ENCODE results near the gene DNAH14.
A peak's percentile ranks its signal among the peaks of the same experiment; 100 is the strongest.
"Not testable (repeated sequence)": the region's sequence is repeated elsewhere in the genome, so short reads cannot be mapped to it uniquely, and the experiment has no call there.

The DNAH14 gene

DNA sequence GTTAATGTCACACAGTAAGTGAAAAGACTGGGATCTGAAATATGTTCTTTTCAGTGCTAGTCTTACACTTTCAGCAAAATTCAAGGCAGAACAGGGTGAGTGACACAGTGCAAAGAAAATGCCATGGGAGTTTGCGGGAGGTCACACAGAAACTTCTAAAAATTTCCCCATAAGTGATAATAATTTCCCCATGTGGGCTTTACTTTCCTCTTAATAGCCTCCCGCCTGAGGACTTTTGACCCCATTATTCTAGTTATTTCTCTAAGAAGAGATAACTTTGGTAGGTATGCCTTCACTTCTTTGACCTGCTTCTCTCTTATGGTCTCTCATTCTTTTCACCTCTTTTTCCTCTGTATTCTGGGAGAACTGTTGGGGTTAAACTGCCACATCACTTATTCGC lies 8.1 kb upstream of the DNAH14 start:
- Histone ChIP-seq H3K9me3 (ENCODE audit: control extremely low read depth in 1 of 5, control insufficient read depth in 4 of 5, insufficient read depth in 2 of 5, low read depth in 1 of 5, low read length in 4 of 5) (no peaks in the 10 kb centered on the region), H3K4me1 (ENCODE audit: control extremely low read depth in 1 of 4, control insufficient read depth in 4 of 4, insufficient read depth in 4 of 4, low read length in 3 of 4) (no peaks in the 10 kb centered on the region), H3K27me3 (replicated peaks in 2 of 5; ENCODE audit: control insufficient read depth in 4 of 5, insufficient read depth in 5 of 5, low read length in 4 of 5) (no peaks in the 10 kb centered on the region), H3K36me3 (ENCODE audit: control insufficient read depth in 4 of 4, insufficient read depth in 4 of 4, low read length in 3 of 4) (no peaks in the 10 kb centered on the region), H3K4me3 (ENCODE audit: control insufficient read depth in 1 of 7, extremely low read depth in 1 of 7, insufficient read depth in 4 of 7, low read depth in 2 of 7, low read length in 6 of 7) (no peak overlapping the region), H3K27ac (ENCODE audit: insufficient read depth in 1 of 2, low read depth in 1 of 2, low read length in 2 of 2, poor library complexity in 1 of 2, severe bottlenecking in 2 of 2) (no peak overlapping the region)
- 100% methylated on average over 1 of the region's 3 CpGs for WGBS (ENCODE audit: insufficient coverage)
- no peak for DNase-seq
- POLR2A ChIA-PET, result no interaction called here
- CTCF ChIA-PET, result interaction anchor here (2.2 kb wide), 1 partner anchor 13 kb away, joined by 9 read pairs; no protein-coding TSS in a partner anchor

DNA sequence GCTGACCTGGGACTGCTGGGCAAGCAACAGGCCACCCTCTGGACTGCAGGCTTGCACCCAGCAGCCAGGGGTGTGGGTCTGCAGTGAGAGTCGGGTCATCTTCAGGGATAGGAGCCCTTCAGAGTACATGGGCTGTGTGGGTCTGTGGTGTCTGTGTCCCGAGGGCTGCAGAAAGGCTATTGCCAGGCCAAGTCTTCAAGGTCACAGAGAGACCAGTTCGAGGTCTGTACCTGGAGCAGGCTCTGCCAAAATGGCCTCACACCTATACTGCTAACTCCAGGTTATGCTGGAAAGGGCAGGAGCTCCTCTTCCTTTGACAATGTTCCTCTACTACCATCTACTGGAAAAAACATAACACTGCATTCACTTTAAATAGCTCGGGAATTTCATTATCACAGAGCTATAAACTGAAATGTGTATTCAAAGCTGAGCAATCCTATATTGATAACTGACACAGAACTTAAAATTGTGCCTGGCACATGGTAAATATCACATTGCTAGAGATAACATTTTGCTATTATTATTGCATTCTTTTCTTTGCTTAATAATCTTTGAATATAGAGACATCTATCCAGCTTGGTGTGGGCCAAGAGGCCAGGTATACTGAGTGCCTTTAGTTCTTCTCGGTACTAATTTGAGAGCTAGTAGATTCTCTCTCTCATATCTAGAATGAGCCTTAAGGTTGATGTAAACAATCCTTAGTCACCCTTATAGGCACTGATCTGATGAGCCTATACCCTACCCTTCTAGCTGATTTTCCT lies 6.9 kb upstream of the DNAH14 start:
- Histone ChIP-seq H3K9me3 (ENCODE audit: control extremely low read depth in 1 of 5, control insufficient read depth in 4 of 5, insufficient read depth in 2 of 5, low read depth in 1 of 5, low read length in 4 of 5) (no peaks in the 10 kb centered on the region), H3K4me1 (ENCODE audit: control extremely low read depth in 1 of 4, control insufficient read depth in 4 of 4, insufficient read depth in 4 of 4, low read length in 3 of 4) (no peaks in the 10 kb centered on the region), H3K4me3 (ENCODE audit: control insufficient read depth in 1 of 7, extremely low read depth in 1 of 7, insufficient read depth in 4 of 7, low read depth in 2 of 7, low read length in 6 of 7) (no peak overlapping the region), H3K36me3 (ENCODE audit: control insufficient read depth in 4 of 4, insufficient read depth in 4 of 4, low read length in 3 of 4) (no peaks in the 10 kb centered on the region), H3K27me3 (replicated peaks in 2 of 5; ENCODE audit: control insufficient read depth in 4 of 5, insufficient read depth in 5 of 5, low read length in 4 of 5) (no peaks in the 10 kb centered on the region), H3K27ac (ENCODE audit: insufficient read depth in 1 of 2, low read depth in 1 of 2, low read length in 2 of 2, poor library complexity in 1 of 2, severe bottlenecking in 2 of 2) (no peak overlapping the region)
- 67% methylated on average over 3 of the region's 5 CpGs for WGBS (ENCODE audit: insufficient coverage)
- ChIA-PET CTCF (interaction anchor here (0.6 to 3.7 kb wide), 18 partner anchors 8 to 451 kb away, joined by 3 to 38 read pairs (median 4); no protein-coding TSS in a partner anchor), POLR2A (interaction anchor here (0.5 kb wide), 1 partner anchor 1368 kb away, joined by 3 read pairs; no protein-coding TSS in a partner anchor)
- DNase-seq, result peak; percentile 14 to 39 (median 29)

GRCh38 chr1:224923726-224924125 lies 5.7 kb upstream of the DNAH14 start:
- Histone ChIP-seq H3K36me3 (ENCODE audit: control insufficient read depth in 4 of 4, insufficient read depth in 4 of 4, low read length in 3 of 4) (no peaks in the 10 kb centered on the region), H3K27me3 (replicated peaks in 2 of 5; ENCODE audit: control insufficient read depth in 4 of 5, insufficient read depth in 5 of 5, low read length in 4 of 5) (no peaks in the 10 kb centered on the region), H3K4me3 (ENCODE audit: control insufficient read depth in 1 of 7, extremely low read depth in 1 of 7, insufficient read depth in 4 of 7, low read depth in 2 of 7, low read length in 6 of 7) (no peak overlapping the region), H3K9me3 (ENCODE audit: control extremely low read depth in 1 of 5, control insufficient read depth in 4 of 5, insufficient read depth in 2 of 5, low read depth in 1 of 5, low read length in 4 of 5) (no peaks in the 10 kb centered on the region), H3K27ac (ENCODE audit: insufficient read depth in 1 of 2, low read depth in 1 of 2, low read length in 2 of 2, poor library complexity in 1 of 2, severe bottlenecking in 2 of 2) (no peak overlapping the region), H3K4me1 (ENCODE audit: control extremely low read depth in 1 of 4, control insufficient read depth in 4 of 4, insufficient read depth in 4 of 4, low read length in 3 of 4) (no peaks in the 10 kb centered on the region)
- WGBS (ENCODE audit: insufficient coverage), result no CpG with 5 or more reads among the region's 4 CpGs
- CTCF ChIA-PET, result interaction anchor here (1.1 to 3.7 kb wide), 4 partner anchors 14 to 411 kb away, joined by 3 to 38 read pairs (median 5); no protein-coding TSS in a partner anchor
- POLR2A ChIA-PET, result no interaction called here
- no peak for DNase-seq

- POLR2A ChIA-PET; H3K9me3 ChIP-seq (ENCODE audit: control extremely low read depth in 1 of 5, control insufficient read depth in 4 of 5, insufficient read depth in 2 of 5, low read depth in 1 of 5, low read length in 4 of 5); CTCF ChIA-PET; H3K27ac ChIP-seq (ENCODE audit: insufficient read depth in 1 of 2, low read depth in 1 of 2, low read length in 2 of 2, poor library complexity in 1 of 2, severe bottlenecking in 2 of 2); DNase-seq; H3K36me3 ChIP-seq (ENCODE audit: control insufficient read depth in 4 of 4, insufficient read depth in 4 of 4, low read length in 3 of 4); H3K4me3 ChIP-seq (ENCODE audit: control insufficient read depth in 1 of 7, extremely low read depth in 1 of 7, insufficient read depth in 4 of 7, low read depth in 2 of 7, low read length in 6 of 7); H3K27me3 ChIP-seq (replicated peaks in 2 of 5; ENCODE audit: control insufficient read depth in 4 of 5, insufficient read depth in 5 of 5, low read length in 4 of 5); H3K4me1 ChIP-seq (ENCODE audit: control extremely low read depth in 1 of 4, control insufficient read depth in 4 of 4, insufficient read depth in 4 of 4, low read length in 3 of 4): not testable (repeated sequence)
- no CpG with 5 or more reads among the region's 3 CpGs for WGBS (ENCODE audit: insufficient coverage)
These were observed 1.8 kb upstream of the DNAH14 start for GRCh38 chr1:224927631-224928030.

- H3K4me3 ChIP-seq (ENCODE audit: control insufficient read depth in 1 of 7, extremely low read depth in 1 of 7, insufficient read depth in 4 of 7, low read depth in 2 of 7, low read length in 6 of 7), result peak overlapping the region in 4 of 7 experiments; percentile 59 to 84 (median 71)
- peaks cover 5 to 13% (median 7%) of the 10 kb centered on the region in 5 experiments for H3K9me3 ChIP-seq (ENCODE audit: control extremely low read depth in 1 of 5, control insufficient read depth in 4 of 5, insufficient read depth in 2 of 5, low read depth in 1 of 5, low read length in 4 of 5)
- peaks cover 0 to 10% (median 6%) of the 10 kb centered on the region in 4 experiments for H3K4me1 ChIP-seq (ENCODE audit: control extremely low read depth in 1 of 4, control insufficient read depth in 4 of 4, insufficient read depth in 4 of 4, low read length in 3 of 4)
- CTCF ChIA-PET, result no interaction called here
- POLR2A ChIA-PET, result no interaction called here
- no peaks in the 10 kb centered on the region for H3K27me3 ChIP-seq (replicated peaks in 2 of 5; ENCODE audit: control insufficient read depth in 4 of 5, insufficient read depth in 5 of 5, low read length in 4 of 5)
- no peaks in the 10 kb centered on the region for H3K36me3 ChIP-seq (ENCODE audit: control insufficient read depth in 4 of 4, insufficient read depth in 4 of 4, low read length in 3 of 4)
- 92% methylated on average over 3 of the region's 4 CpGs for WGBS (ENCODE audit: insufficient coverage)
- no peak for DNase-seq
- no peak overlapping the region for H3K27ac ChIP-seq (ENCODE audit: insufficient read depth in 1 of 2, low read depth in 1 of 2, low read length in 2 of 2, poor library complexity in 1 of 2, severe bottlenecking in 2 of 2)
These were observed 569 bp upstream of the DNAH14 start for GRCh38 chr1:224928906-224929305.

DNA sequence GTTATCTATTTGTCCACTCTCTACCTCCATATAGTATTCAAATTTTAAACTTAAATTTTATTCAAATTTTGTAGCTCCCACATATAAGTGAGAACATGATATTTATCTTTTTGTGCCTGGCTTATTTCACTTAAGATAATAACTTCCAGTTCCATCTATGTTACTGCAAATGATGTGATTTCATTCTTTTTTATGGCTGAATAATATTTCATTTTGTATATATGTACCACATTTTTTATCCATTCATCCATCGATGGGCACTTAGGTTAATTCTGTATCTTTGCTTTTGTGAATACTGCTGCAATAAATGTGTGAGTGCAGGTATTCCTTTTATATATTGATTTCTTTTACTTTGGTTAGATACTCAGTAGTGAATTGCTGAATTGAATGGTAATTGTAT lies 2.1 kb downstream of the DNAH14 start:
- no peak overlapping the region for H3K27ac ChIP-seq (ENCODE audit: insufficient read depth in 1 of 2, low read depth in 1 of 2, low read length in 2 of 2, poor library complexity in 1 of 2, severe bottlenecking in 2 of 2)
- ChIA-PET CTCF (interaction anchor here (1.9 kb wide), 1 partner anchor 9 kb away, joined by 6 read pairs; no protein-coding TSS in a partner anchor), POLR2A (no interaction called here)
- peaks cover 0 to 2% (median 0%) of the 10 kb centered on the region in 4 experiments for H3K36me3 ChIP-seq (ENCODE audit: control insufficient read depth in 4 of 4, insufficient read depth in 4 of 4, low read length in 3 of 4)
- no CpG with 5 or more reads among the region's 1 CpG for WGBS (ENCODE audit: insufficient coverage)
- H3K27me3 ChIP-seq (replicated peaks in 2 of 5; ENCODE audit: control insufficient read depth in 4 of 5, insufficient read depth in 5 of 5, low read length in 4 of 5), result no peaks in the 10 kb centered on the region
- peaks cover 8 to 33% (median 10%) of the 10 kb centered on the region in 5 experiments for H3K9me3 ChIP-seq (ENCODE audit: control extremely low read depth in 1 of 5, control insufficient read depth in 4 of 5, insufficient read depth in 2 of 5, low read depth in 1 of 5, low read length in 4 of 5)
- DNase-seq, result no peak
- H3K4me3 ChIP-seq (ENCODE audit: control insufficient read depth in 1 of 7, extremely low read depth in 1 of 7, insufficient read depth in 4 of 7, low read depth in 2 of 7, low read length in 6 of 7), result no peak overlapping the region
- peaks cover 0 to 10% (median 6%) of the 10 kb centered on the region in 4 experiments for H3K4me1 ChIP-seq (ENCODE audit: control extremely low read depth in 1 of 4, control insufficient read depth in 4 of 4, insufficient read depth in 4 of 4, low read length in 3 of 4)

DNA sequence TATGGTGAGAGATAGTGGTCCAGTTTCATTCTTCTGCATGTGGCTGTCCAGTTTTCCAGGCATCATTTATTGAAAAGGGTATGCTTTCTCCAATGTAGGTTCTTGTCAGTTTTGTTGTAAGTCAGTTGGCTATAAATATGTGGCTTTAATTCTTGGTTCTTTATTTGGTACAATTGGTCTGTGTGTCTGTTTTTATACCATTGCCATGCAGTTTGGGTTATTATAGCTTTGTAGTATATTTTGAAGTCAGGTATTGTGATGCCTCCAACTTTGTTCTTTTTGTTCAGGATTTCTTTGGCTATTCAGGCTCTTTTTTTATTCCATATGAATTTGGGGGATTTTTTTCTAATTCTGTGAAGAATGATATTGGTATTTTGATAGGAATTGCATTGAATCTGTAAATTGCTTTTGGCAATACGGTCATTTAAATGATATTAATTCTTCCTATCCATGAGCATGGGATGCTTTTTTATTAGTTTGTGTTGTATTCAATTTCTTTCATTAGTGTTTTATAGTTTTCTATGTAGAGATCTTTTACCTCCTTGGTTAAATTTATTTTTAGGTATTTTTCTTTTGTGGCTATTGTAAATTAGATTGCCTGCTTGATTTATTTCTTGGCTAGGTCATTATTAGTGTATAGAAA lies 3.3 kb downstream of the DNAH14 start:
- DNase-seq, result no peak
- POLR2A ChIA-PET, result no interaction called here
- CTCF ChIA-PET, result no interaction called here
- Histone ChIP-seq H3K4me1 (ENCODE audit: control extremely low read depth in 1 of 4, control insufficient read depth in 4 of 4, insufficient read depth in 4 of 4, low read length in 3 of 4) (peaks cover 0 to 10% (median 6%) of the 10 kb centered on the region in 4 experiments), H3K27me3 (replicated peaks in 2 of 5; ENCODE audit: control insufficient read depth in 4 of 5, insufficient read depth in 5 of 5, low read length in 4 of 5) (no peaks in the 10 kb centered on the region), H3K36me3 (ENCODE audit: control insufficient read depth in 4 of 4, insufficient read depth in 4 of 4, low read length in 3 of 4) (peaks cover 0 to 2% (median 0%) of the 10 kb centered on the region in 4 experiments), H3K4me3 (ENCODE audit: control insufficient read depth in 1 of 7, extremely low read depth in 1 of 7, insufficient read depth in 4 of 7, low read depth in 2 of 7, low read length in 6 of 7) (no peak overlapping the region), H3K27ac (ENCODE audit: insufficient read depth in 1 of 2, low read depth in 1 of 2, low read length in 2 of 2, poor library complexity in 1 of 2, severe bottlenecking in 2 of 2) (no peak overlapping the region), H3K9me3 (ENCODE audit: control extremely low read depth in 1 of 5, control insufficient read depth in 4 of 5, insufficient read depth in 2 of 5, low read depth in 1 of 5, low read length in 4 of 5) (peaks cover 9 to 36% (median 10%) of the 10 kb centered on the region in 5 experiments)
- no CpG with 5 or more reads among the region's 1 CpG for WGBS (ENCODE audit: insufficient coverage)

Data from common myeloid progenitor, CD34-positive (primary cell).